KMS-11 (cell line): ENCODE results near the gene DAB2.

ENCODE experiments used
- H2AFZ ChIP-seq: fragments of 200-600 bp; sonication (generic); 2 replicates; pipeline ENCODE4 v1.6.1; 2016; ENCODE audit warnings: antibody characterized with exemption, mixed run types, low read depth
- H3K27ac ChIP-seq: fragments of 200-600 bp; sonication (generic); 2 replicates; pipeline ENCODE4 v1.6.1; 2016; ENCODE audit warnings: mild to moderate bottlenecking, mixed run types
- H3K27me3 ChIP-seq: fragments of 200-600 bp; sonication (generic); 2 replicates; pipeline ENCODE4 v1.6.1; 2017; ENCODE audit warnings: mild to moderate bottlenecking, low read depth, mixed run types, moderate library complexity; ENCODE audit not compliant: insufficient read depth
- H3K36me3 ChIP-seq: fragments of 200-600 bp; sonication (generic); 2 replicates; pipeline ENCODE4 v1.6.1; 2017; ENCODE audit warnings: mild to moderate bottlenecking, mixed run types; ENCODE audit not compliant: insufficient read depth
- H3K4me1 ChIP-seq: fragments of 200-600 bp; sonication (generic); 2 replicates; pipeline ENCODE4 v1.6.1; 2016; ENCODE audit warnings: mild to moderate bottlenecking, low read depth, mixed run types; ENCODE audit not compliant: poor library complexity, severe bottlenecking
- H3K4me2 ChIP-seq: fragments of 200-600 bp; sonication (generic); 2 replicates; pipeline ENCODE4 v1.7.0; 2016; ENCODE audit warnings: mild to moderate bottlenecking, mixed run types
- H3K4me3 ChIP-seq: fragments of 200-600 bp; sonication (generic); IDR thresholded peaks from 2 replicates; pipeline ENCODE4 v1.6.1; 2017; ENCODE audit warnings: low read depth, low read length, mixed read lengths; ENCODE audit not compliant: insufficient read depth
- H3K79me2 ChIP-seq: fragments of 200-600 bp; sonication (generic); 2 replicates; pipeline ENCODE4 v1.6.1; 2016; ENCODE audit warnings: low read depth, mixed run types; ENCODE audit not compliant: insufficient read depth
- H3K9ac ChIP-seq: fragments of 200-600 bp; sonication (generic); 2 replicates; pipeline ENCODE4 v1.6.1; 2016; ENCODE audit warnings: mild to moderate bottlenecking, mixed run types
- H4K20me1 ChIP-seq: fragments of 200-600 bp; sonication (generic); 2 replicates; pipeline ENCODE4 v1.6.1; 2016; ENCODE audit warnings: mild to moderate bottlenecking, mixed run types; ENCODE audit not compliant: insufficient read depth
- TF ChIP-seq, protein P1 (sequence below): fragments of 200-600 bp; sonication (generic); conservative IDR thresholded peaks from 2 replicates; pipeline ENCODE4 v1.6.1; 2017; ENCODE audit warnings: low read depth, mild to moderate bottlenecking, antibody characterized with exemption, low read length, moderate library complexity, mixed read lengths

Gene DAB2

DNA sequence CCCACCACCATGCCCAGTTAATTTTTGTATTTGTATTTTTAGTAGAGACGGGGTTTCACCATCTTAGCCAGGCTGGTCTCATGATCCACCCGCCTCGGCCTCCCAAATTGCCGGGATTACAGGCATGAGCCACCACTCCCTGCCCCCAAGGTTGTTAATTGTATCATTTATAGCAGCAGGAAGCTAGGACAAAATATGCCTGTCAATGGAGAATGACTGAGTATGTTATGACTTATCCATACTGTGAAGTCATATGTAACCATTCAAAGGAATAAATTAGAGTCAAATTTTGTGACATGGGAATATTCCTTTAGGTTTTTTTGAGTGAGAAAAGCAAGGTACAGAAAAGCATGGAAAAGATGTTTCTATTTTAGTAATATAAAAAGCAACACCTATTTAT, 3.9 kb upstream of the DAB2 start:
- Histone ChIP-seq H3K36me3 (no peaks in the 10 kb centered on the region), H2AFZ (no peak overlapping the region), H3K27me3 (no peaks in the 10 kb centered on the region), H4K20me1 (no peaks in the 10 kb centered on the region), H3K4me3 (no peak overlapping the region), H3K4me2 (no peak overlapping the region), H3K4me1 (no peaks in the 10 kb centered on the region), H3K27ac (no peak overlapping the region), H3K9ac (no peak overlapping the region), H3K79me2 (no peaks in the 10 kb centered on the region)
- TF ChIP-seq, protein P1, sequence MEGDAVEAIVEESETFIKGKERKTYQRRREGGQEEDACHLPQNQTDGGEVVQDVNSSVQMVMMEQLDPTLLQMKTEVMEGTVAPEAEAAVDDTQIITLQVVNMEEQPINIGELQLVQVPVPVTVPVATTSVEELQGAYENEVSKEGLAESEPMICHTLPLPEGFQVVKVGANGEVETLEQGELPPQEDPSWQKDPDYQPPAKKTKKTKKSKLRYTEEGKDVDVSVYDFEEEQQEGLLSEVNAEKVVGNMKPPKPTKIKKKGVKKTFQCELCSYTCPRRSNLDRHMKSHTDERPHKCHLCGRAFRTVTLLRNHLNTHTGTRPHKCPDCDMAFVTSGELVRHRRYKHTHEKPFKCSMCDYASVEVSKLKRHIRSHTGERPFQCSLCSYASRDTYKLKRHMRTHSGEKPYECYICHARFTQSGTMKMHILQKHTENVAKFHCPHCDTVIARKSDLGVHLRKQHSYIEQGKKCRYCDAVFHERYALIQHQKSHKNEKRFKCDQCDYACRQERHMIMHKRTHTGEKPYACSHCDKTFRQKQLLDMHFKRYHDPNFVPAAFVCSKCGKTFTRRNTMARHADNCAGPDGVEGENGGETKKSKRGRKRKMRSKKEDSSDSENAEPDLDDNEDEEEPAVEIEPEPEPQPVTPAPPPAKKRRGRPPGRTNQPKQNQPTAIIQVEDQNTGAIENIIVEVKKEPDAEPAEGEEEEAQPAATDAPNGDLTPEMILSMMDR = no peak

DNA sequence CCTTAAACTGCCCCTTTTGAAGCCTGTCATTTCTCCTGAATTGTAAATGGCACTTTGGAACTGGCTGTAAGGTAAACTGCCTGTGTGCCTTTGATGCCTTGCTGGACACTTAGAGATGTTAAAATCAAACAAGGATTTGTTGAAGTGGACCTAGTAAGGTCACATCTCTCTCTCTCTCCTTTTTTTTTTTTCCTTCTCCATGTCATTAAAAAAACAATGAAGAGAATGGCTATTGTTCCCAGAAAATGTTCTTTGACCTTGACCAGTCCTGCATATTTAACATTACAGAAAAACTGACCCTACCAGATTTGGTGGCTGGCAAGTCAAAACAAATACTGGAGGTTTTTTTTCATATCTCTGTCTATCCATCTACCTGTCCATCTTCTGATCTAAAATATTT, 2.9 kb upstream of the DAB2 start:
- Histone ChIP-seq H3K79me2 (no peaks in the 10 kb centered on the region), H3K9ac (no peak overlapping the region), H3K4me1 (no peaks in the 10 kb centered on the region), H3K27ac (no peak overlapping the region), H3K4me3 (no peak overlapping the region), H3K4me2 (no peak overlapping the region), H3K27me3 (no peaks in the 10 kb centered on the region), H4K20me1 (no peaks in the 10 kb centered on the region), H3K36me3 (no peaks in the 10 kb centered on the region), H2AFZ (no peak overlapping the region)
- TF ChIP-seq, protein P1 = no peak

DNA sequence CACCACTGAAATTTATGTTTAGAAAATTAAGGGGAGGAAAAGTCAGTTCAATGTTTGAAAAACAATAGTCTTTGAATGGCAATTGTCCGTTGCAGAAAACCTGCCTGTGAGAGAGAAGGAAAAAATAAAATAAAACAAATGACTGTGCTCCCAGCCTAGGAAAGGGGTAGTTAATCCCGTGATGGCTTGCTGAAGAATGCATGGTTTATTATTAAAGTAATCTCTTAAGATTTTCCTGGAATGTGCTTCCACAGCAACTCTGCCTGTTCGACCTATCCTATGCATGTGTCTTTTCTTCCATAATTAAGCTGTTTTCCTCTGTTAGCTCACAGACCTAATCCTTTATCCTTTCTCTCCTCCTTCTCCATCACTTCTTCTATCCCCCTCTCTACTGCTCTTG, 2.4 kb upstream of the DAB2 start:
- no peaks in the 10 kb centered on the region for H3K27me3 ChIP-seq
- no peak overlapping the region for H3K27ac ChIP-seq
- H3K4me2 ChIP-seq = no peak overlapping the region
- H3K4me3 ChIP-seq = no peak overlapping the region
- no peaks in the 10 kb centered on the region for H3K36me3 ChIP-seq
- no peaks in the 10 kb centered on the region for H4K20me1 ChIP-seq
- no peak overlapping the region for H3K9ac ChIP-seq
- H3K79me2 ChIP-seq = no peaks in the 10 kb centered on the region
- H2AFZ ChIP-seq = no peak overlapping the region
- H3K4me1 ChIP-seq = no peaks in the 10 kb centered on the region
- TF ChIP-seq, protein P1 = no peak

DNA sequence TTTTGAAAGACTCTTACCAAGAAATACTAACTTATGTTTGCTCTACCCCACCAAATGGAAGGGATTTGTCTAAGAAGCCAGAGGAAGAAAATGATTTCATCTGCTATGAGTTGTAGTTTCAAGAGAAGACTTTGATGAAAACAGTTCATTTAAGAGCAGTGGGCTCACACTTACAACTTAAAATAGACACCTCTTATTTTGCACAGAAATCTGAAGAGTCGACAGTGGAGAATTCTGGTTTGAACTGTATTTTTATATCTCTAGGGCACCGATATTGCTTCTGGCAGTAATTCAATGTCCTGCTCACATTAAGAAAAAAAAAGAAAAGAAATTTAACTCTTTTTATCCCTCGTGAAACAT, 1.9 kb upstream of the DAB2 start:
- Histone ChIP-seq H3K4me3 (no peak overlapping the region), H3K27ac (no peak overlapping the region), H2AFZ (no peak overlapping the region), H3K27me3 (no peaks in the 10 kb centered on the region), H3K4me1 (no peaks in the 10 kb centered on the region), H3K36me3 (no peaks in the 10 kb centered on the region), H3K4me2 (no peak overlapping the region), H3K9ac (no peak overlapping the region), H4K20me1 (no peaks in the 10 kb centered on the region), H3K79me2 (no peaks in the 10 kb centered on the region)
- TF ChIP-seq, protein P1 = no peak
